ENCODE results near the gene DARS1.
"Not testable (repeated sequence)": the region's sequence is repeated elsewhere in the genome, so short reads cannot be mapped to it uniquely, and the experiment has no call there.

The DARS1 gene

GRCh38 chr2:135984199-135985017 lies 1.0 kb downstream of the DARS1 start:
- no peak for DNase-seq (ENCODE audit: low spot score)

GRCh38 chr2:135980434-135981079 lies 4.9 kb downstream of the DARS1 start:
- no peak for DNase-seq (ENCODE audit: low spot score)

- no peak for DNase-seq (ENCODE audit: low spot score)
Measured at GRCh38 chr2:135975702-135976101, 9.7 kb downstream of the DARS1 start.

GRCh38 chr2:135974036-135974435 lies 11.4 kb downstream of the DARS1 start:
- DNase-seq (ENCODE audit: low spot score): no peak

- DNase-seq (ENCODE audit: low spot score): no peak
Measured at GRCh38 chr2:135969655-135970387, 15.6 kb downstream of the DARS1 start.

GRCh38 chr2:135965756-135966155 lies 19.7 kb downstream of the DARS1 start:
- DNase-seq (ENCODE audit: low spot score): no peak

GRCh38 chr2:135964404-135964803 lies 21.0 kb downstream of the DARS1 start:
- not testable (repeated sequence) for DNase-seq (ENCODE audit: low spot score)

GRCh38 chr2:135963841-135964240 lies 21.6 kb downstream of the DARS1 start:
- no peak for DNase-seq (ENCODE audit: low spot score)

GRCh38 chr2:135962366-135963123 lies 22.9 kb downstream of the DARS1 start:
- DNase-seq (ENCODE audit: low spot score): no peak

GRCh38 chr2:135960656-135961551 lies 24.5 kb downstream of the DARS1 start:
- DNase-seq (ENCODE audit: low spot score): no peak

- no peak for DNase-seq (ENCODE audit: low spot score)
Measured at GRCh38 chr2:135960150-135960549, 25.3 kb downstream of the DARS1 start.

- DNase-seq (ENCODE audit: low spot score): not testable (repeated sequence)
Measured at GRCh38 chr2:135958927-135959326, 26.5 kb downstream of the DARS1 start.

- DNase-seq (ENCODE audit: low spot score): no peak
Measured at GRCh38 chr2:135954020-135954601, 31.3 kb downstream of the DARS1 start.

GRCh38 chr2:135952891-135953290 lies 32.5 kb downstream of the DARS1 start:
- DNase-seq (ENCODE audit: low spot score): no peak

GRCh38 chr2:135951041-135951583 lies 34.3 kb downstream of the DARS1 start:
- DNase-seq (ENCODE audit: low spot score): no peak

- DNase-seq (ENCODE audit: low spot score): no peak
Measured at GRCh38 chr2:135949451-135950234, 35.8 kb downstream of the DARS1 start.

- no peak for DNase-seq (ENCODE audit: low spot score)
Measured at GRCh38 chr2:135948642-135949355, 36.6 kb downstream of the DARS1 start.

GRCh38 chr2:135948141-135948540 lies 37.3 kb downstream of the DARS1 start:
- no peak for DNase-seq (ENCODE audit: low spot score)

- no peak for DNase-seq (ENCODE audit: low spot score)
Measured at GRCh38 chr2:135947483-135947882, 37.9 kb downstream of the DARS1 start.
